ENCODE results near the gene FAM107B. TPM values are rescaled to one million over a fixed set of nuclear protein-coding genes. Genes with fewer than 3 reads are reported as not detected.

FAM107B gene
- total and polyA plus RNA-seq, 2 of the 13 experiments (the other 11 are each of a cell fraction or from before 2014, with no cell fraction given): 15.7 to 24.8 TPM

DNA sequence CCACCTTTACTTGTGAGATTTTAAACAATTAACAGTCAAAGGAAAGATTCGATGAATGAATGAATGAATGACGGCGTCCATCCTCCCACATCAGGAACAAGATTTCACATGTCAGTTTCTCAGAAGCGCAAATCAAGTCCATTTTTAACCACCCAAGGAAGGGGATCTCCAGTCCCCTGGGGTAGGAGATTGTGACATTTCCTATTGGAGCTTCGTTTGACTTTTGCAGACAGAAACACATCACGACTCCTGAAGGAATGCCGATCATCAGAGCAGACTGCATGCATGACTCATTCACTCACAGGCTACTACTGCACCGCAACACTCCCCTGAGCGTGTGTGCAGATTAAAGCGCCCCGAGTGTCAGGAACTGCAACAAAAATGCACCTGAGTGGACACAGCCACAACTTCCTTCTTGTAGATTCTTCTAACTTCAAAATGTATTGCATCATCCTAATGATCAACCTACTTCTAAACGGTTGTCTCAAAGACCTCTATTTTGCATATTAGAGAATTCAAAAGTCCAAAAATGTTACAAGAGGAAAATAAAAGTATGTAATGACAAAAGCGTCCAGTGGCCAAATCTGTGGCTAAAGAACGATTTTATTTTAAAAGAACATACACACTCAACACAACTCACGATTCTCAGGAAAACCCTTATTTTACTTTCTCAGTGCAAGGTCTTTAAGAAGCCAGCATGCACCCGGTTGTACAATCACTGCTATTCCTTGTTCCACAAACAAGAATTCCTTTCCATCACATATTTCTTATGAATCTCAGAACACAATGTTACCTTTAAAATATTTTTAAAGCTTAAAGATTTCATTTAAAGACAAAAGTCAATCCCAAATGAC, 172.6 kb downstream of the FAM107B start:
- WGBS (ENCODE audit: low lambda C conversion rate): 45% methylated on average over 16 of the region's 16 CpGs
- Histone ChIP-seq H3K4me3 (replicated peaks in 1 of 3; ENCODE audit: insufficient read depth in 1 of 3, low read depth in 2 of 3, low read length in 3 of 3) (peak overlapping the region; percentile 27 to 82 (median 74); a peak in 5 of 6 replicates), H3K9me3 (ENCODE audit: low read length) (no peaks in the 10 kb centered on the region), H3K9ac (ENCODE audit: insufficient read depth, low read depth, low read length) (no peak overlapping the region), H3K27ac (ENCODE audit: extremely low read length, insufficient read depth, low read length) (no peak overlapping the region), H3K79me2 (ENCODE audit: insufficient read depth, low read length) (peaks cover 45% of the 10 kb centered on the region), H3K4me1 (ENCODE audit: insufficient read depth, low read length) (peaks cover 64% of the 10 kb centered on the region), H4K20me1 (ENCODE audit: insufficient read depth, low read length) (peaks cover 3% of the 10 kb centered on the region; the same call in 1 of the 2 replicates), H3K27me3 (ENCODE audit: control insufficient read depth in 1 of 2, insufficient read depth in 2 of 2, low read length in 2 of 2) (no peaks in the 10 kb centered on the region), H3K36me3 (replicated peaks in 1 of 2; ENCODE audit: control insufficient read depth in 1 of 2, insufficient read depth in 2 of 2, low read length in 2 of 2) (peaks cover 3 to 17% of the 10 kb centered on the region in 2 experiments; a peak in 4 of 5 replicates), H2AFZ (ENCODE audit: low read length) (no peak overlapping the region), H3K4me2 (ENCODE audit: low read depth, low read length) (peak overlapping the region; percentile 97)
- ChIA-PET CTCF (ENCODE audit: low intra/inter-chr PET ratio, low total read pairs) (no interaction called here), POLR2A (interaction anchor here (1.5 kb wide), 1 partner anchor 23 kb away, joined by 4 read pairs; no protein-coding TSS in a partner anchor)
- FAIRE-seq (peak; percentile 28), ATAC-seq (peak; percentile 66), DNase-seq (ENCODE audit: low spot score) (peak; percentile 72)
- intact Hi-C loops (cut with micrococcal nuclease; ENCODE audit: unreplicated experiment): loop anchor here (5.0 to 10.0 kb wide), 2 partner anchors 65 to 353 kb away; partner anchors contain the start of genes DCLRE1C and MEIG1
- no TSS peak for BruUV-seq (replicated peaks)
- in situ Hi-C loops (cut with HindIII; ENCODE audit: extremely low pct_ligation_motif_present, low pct_unique_long_range_greater_than_20kb): no loop called here
- TF ChIP-seq ZNF761 (CRISPR knock-in tag; conservative IDR thresholded peaks at IDR 0.05) (no peak), ZNF335 (CRISPR knock-in tag; IDR thresholded peaks at IDR 0.05) (no peak), ATF7 (IDR thresholded peaks at IDR 0.05) (peak; percentile 74), ATF7 (CRISPR knock-in tag; IDR thresholded peaks at IDR 0.05) (no peak), GATAD2A (CRISPR knock-in tag; IDR thresholded peaks at IDR 0.05) (peak; percentile 46), ZNF24 (IDR thresholded peaks at IDR 0.05) (peak; percentile 77), ZBTB38 (CRISPR knock-in tag; IDR thresholded peaks at IDR 0.05) (peak; percentile 67; the same call in 1 of the 2 replicates), NFKB2 (CRISPR knock-in tag; IDR thresholded peaks at IDR 0.05; ENCODE audit: borderline replicate concordance) (no peak), CEBPB (IDR thresholded peaks at IDR 0.05; ENCODE audit: borderline replicate concordance, low read depth, low read length) (peak; percentile 67), FOSL1 (CRISPR knock-in tag; IDR thresholded peaks at IDR 0.05; ENCODE audit: borderline replicate concordance) (peak; percentile 70; the same call in 1 of the 2 replicates), ASH2L (IDR thresholded peaks at IDR 0.05; ENCODE audit: insufficient read length, low read depth, low read length) (peak; percentile 21), TEAD3 (CRISPR knock-in tag; optimal IDR thresholded peaks at IDR 0.05; ENCODE audit: borderline replicate concordance) (peak; percentile 16), ZNF644 (CRISPR knock-in tag; IDR thresholded peaks at IDR 0.05; ENCODE audit: low read depth) (no peak), XRCC5 (optimal IDR thresholded peaks at IDR 0.05; ENCODE audit: low read length) (peak; percentile 44), EED (CRISPR knock-in tag; IDR thresholded peaks at IDR 0.05) (no peak)
- TF ChIP-seq, protein P1, sequence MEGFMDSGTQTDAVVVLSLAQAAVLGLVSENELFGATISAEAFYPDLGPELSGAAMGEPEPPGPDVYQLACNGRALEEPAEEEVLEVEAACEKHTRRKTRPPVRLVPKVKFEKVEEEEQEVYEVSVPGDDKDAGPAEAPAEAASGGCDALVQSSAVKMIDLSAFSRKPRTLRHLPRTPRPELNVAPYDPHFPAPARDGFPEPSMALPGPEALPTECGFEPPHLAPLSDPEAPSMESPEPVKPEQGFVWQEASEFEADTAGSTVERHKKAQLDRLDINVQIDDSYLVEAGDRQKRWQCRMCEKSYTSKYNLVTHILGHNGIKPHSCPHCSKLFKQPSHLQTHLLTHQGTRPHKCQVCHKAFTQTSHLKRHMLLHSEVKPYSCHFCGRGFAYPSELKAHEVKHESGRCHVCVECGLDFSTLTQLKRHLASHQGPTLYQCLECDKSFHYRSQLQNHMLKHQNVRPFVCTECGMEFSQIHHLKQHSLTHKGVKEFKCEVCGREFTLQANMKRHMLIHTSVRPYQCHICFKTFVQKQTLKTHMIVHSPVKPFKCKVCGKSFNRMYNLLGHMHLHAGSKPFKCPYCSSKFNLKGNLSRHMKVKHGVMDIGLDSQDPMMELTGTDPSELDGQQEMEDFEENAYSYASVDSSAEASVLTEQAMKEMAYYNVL (CRISPR knock-in tag; IDR thresholded peaks at IDR 0.05; ENCODE audit: borderline replicate concordance): no peak
- TF ChIP-seq, protein P2, sequence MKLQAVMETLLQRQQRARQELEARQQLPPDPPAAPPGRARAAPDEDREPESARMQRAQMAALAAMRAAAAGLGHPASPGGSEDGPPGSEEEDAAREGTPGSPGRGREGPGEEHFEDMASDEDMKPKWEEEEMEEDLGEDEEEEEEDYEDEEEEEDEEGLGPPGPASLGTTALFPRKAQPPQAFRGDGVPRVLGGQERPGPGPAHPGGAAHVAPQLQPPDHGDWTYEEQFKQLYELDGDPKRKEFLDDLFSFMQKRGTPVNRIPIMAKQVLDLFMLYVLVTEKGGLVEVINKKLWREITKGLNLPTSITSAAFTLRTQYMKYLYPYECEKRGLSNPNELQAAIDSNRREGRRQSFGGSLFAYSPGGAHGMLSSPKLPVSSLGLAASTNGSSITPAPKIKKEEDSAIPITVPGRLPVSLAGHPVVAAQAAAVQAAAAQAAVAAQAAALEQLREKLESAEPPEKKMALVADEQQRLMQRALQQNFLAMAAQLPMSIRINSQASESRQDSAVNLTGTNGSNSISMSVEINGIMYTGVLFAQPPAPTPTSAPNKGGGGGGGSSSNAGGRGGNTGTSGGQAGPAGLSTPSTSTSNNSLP (IDR thresholded peaks at IDR 0.05; ENCODE audit: low read depth, low read length): 0 out of 2 replicates have a peak, but pooled peaks have one; percentile 8
- TF ChIP-seq, protein P3, sequence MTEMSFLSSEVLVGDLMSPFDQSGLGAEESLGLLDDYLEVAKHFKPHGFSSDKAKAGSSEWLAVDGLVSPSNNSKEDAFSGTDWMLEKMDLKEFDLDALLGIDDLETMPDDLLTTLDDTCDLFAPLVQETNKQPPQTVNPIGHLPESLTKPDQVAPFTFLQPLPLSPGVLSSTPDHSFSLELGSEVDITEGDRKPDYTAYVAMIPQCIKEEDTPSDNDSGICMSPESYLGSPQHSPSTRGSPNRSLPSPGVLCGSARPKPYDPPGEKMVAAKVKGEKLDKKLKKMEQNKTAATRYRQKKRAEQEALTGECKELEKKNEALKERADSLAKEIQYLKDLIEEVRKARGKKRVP (CRISPR knock-in tag; IDR thresholded peaks at IDR 0.05): peak; percentile 63 to 78
